Endothelial cell of umbilical vein (primary cell): ENCODE measurements around the gene F5. TPM values are rescaled to one million over a fixed set of nuclear protein-coding genes. Genes with fewer than 3 reads are reported as not detected.

Experiments used
- BruUV-seq: library from RNA; stranded (reverse); fragments of 400-500 nt; replicated peaks from 2 replicates; lab custom pipeline; 2021; lab: Mats Ljungman, UMichigan
- CTCF ChIA-PET: fragments of 300-600, 350-600 bp; sonication (Branson Sonifier 250); formaldehyde crosslinking; loops from one replicate; lab custom pipeline; 2021; ENCODE audit warnings: antibody characterized with exemption, inconsistent platforms; lab: Charles Lee
- POLR2A ChIA-PET: fragments of 300-600, 350-600 bp; sonication (Branson Sonifier 250); formaldehyde crosslinking; loops from one replicate; lab custom pipeline; 2021; ENCODE audit warnings: antibody characterized with exemption, inconsistent platforms; lab: Charles Lee
- DNase-seq: peaks from one replicate; pipeline ENCODE4 v3.0.0-alpha.2; 2011; ENCODE audit warnings: low read depth, low spot score
- FAIRE-seq: peaks from 2 replicates; lab custom pipeline; 2011; peaks lifted over from hg19 to GRCh38; lab: Jason Lieb, UNC
- H2AFZ ChIP-seq: 2 replicates; pipeline ENCODE4 v1.6.0; 2012; ENCODE audit warnings: low read depth, low read length, control low read depth, inconsistent platforms
- H3K27ac ChIP-seq: 2 replicates; pipeline ENCODE4 v1.5.1; 2011; ENCODE audit warnings: low read depth, mild to moderate bottlenecking, control low read depth, low read length, moderate library complexity; ENCODE audit not compliant: insufficient read depth
- H3K27me3 ChIP-seq, 2 experiments: 2 replicates each; pipeline versions ENCODE4 v1.6.0 to v1.6.1; 2011; ENCODE audit warnings: low read length in 2 of 2, mixed read lengths in 1 of 2; ENCODE audit not compliant: control insufficient read depth in 2 of 2, insufficient read depth in 2 of 2
- H3K36me3 ChIP-seq, 2 experiments: 2 replicates in 1 of 2; 3 replicates in 1 of 2; pipeline ENCODE4 v1.5.1; 2011; ENCODE audit warnings: low read length in 2 of 2, mild to moderate bottlenecking in 1 of 2, moderate library complexity in 1 of 2; ENCODE audit not compliant: control insufficient read depth in 2 of 2, insufficient read depth in 2 of 2; ENCODE audit errors: extremely low read depth in 1 of 2
- H3K4me1 ChIP-seq: 3 replicates; pipeline ENCODE4 v1.5.1; 2011; ENCODE audit warnings: mild to moderate bottlenecking, low read length; ENCODE audit not compliant: control insufficient read depth, insufficient read depth; ENCODE audit errors: extremely low read depth
- H3K4me2 ChIP-seq: 2 replicates; pipeline ENCODE4 v1.6.1; 2011; ENCODE audit warnings: low read length, control low read depth, mixed read lengths; ENCODE audit not compliant: insufficient read depth
- H3K4me3 ChIP-seq, 3 experiments: fragments of 200-600 bp in 1 of 3; sonication (generic), shearing (Covaris generic) in 1 of 3; replicated peaks in 1 of 3; 2 replicates each; pipeline ENCODE4 v1.5.1; 2011 to 2016; ENCODE audit warnings: control low read depth in 3 of 3, low read length in 3 of 3, mild to moderate bottlenecking in 2 of 3, inconsistent platforms in 1 of 3, low read depth in 1 of 3, moderate library complexity in 1 of 3; ENCODE audit not compliant: insufficient read depth in 1 of 3
- H3K79me2 ChIP-seq: 2 replicates; pipeline ENCODE4 v1.6.0; 2012; ENCODE audit warnings: low read length, inconsistent platforms; ENCODE audit not compliant: control insufficient read depth, insufficient read depth
- H3K9ac ChIP-seq: replicated peaks from 2 replicates; pipeline ENCODE3; 2011; ENCODE audit warnings: low read length, control low read depth; ENCODE audit not compliant: insufficient read depth; ENCODE audit errors: extremely low read depth
- H3K9me1 ChIP-seq: replicated peaks from 3 replicates; pipeline ENCODE4 v1.6.0; 2011; ENCODE audit warnings: mild to moderate bottlenecking, low read length; ENCODE audit not compliant: control insufficient read depth, insufficient read depth; ENCODE audit errors: extremely low read depth
- H3K9me3 ChIP-seq: replicated peaks from 2 replicates; pipeline ENCODE4 v1.5.1; 2012; ENCODE audit warnings: low read length, inconsistent platforms; ENCODE audit not compliant: control insufficient read depth, insufficient read depth
- H4K20me1 ChIP-seq: replicated peaks from 2 replicates; pipeline ENCODE3; 2011; ENCODE audit warnings: mild to moderate bottlenecking, low read length; ENCODE audit not compliant: control insufficient read depth, insufficient read depth; ENCODE audit errors: extremely low read depth
- CTCF ChIP-seq, 2 donors: IDR thresholded peaks; 1 replicate in 1 of 2; 2 replicates in 1 of 2; pipeline ENCODE4 v1.5.1; 2011; ENCODE audit warnings: low read length in 2 of 2, mild to moderate bottlenecking in 2 of 2, moderate library complexity in 2 of 2, control low read depth in 1 of 2, inconsistent platforms in 1 of 2, low read depth in 1 of 2; ENCODE audit not compliant: insufficient read depth in 1 of 2; ENCODE audit errors: extremely low read depth in 1 of 2
- EZH2 ChIP-seq: IDR thresholded peaks from 2 replicates; pipeline ENCODE4 v1.6.1; 2012; ENCODE audit warnings: borderline replicate concordance, low read depth, mild to moderate bottlenecking, moderate library complexity, low read length, inconsistent platforms; ENCODE audit not compliant: severe bottlenecking
- FOS ChIP-seq: IDR thresholded peaks from 2 replicates; pipeline ENCODE4 v1.6.1; 2011; ENCODE audit warnings: mild to moderate bottlenecking, low read length, moderate library complexity, borderline replicate concordance; ENCODE audit not compliant: insufficient read depth
- GATA2 ChIP-seq: IDR thresholded peaks from 2 replicates; pipeline ENCODE4 v1.7.0; 2011; ENCODE audit warnings: low read depth, mild to moderate bottlenecking, moderate library complexity, mixed read lengths, low read length; ENCODE audit not compliant: insufficient read length, insufficient read depth
- JUN ChIP-seq: IDR thresholded peaks from 2 replicates; pipeline ENCODE4 v1.6.1; 2011; ENCODE audit warnings: borderline replicate concordance, low read depth; ENCODE audit not compliant: insufficient read length, insufficient read depth
- MAX ChIP-seq: IDR thresholded peaks from 2 replicates; pipeline ENCODE4 v1.6.1; 2011; ENCODE audit not compliant: insufficient read depth, insufficient read length
- MYC ChIP-seq: IDR thresholded peaks from one replicate; pipeline ENCODE4 v1.6.1; 2011; ENCODE audit warnings: mild to moderate bottlenecking, low read depth, low read length
- POLR2A ChIP-seq: IDR thresholded peaks from 2 replicates; pipeline ENCODE4 v1.6.1; 2012; ENCODE audit warnings: low read depth, mild to moderate bottlenecking, control low read depth, low read length
- POLR2AphosphoS5 ChIP-seq: IDR thresholded peaks from 2 replicates; pipeline ENCODE4 v1.6.1; 2012; ENCODE audit warnings: low read depth, mild to moderate bottlenecking, control low read depth, low read length, moderate library complexity; ENCODE audit not compliant: insufficient read depth
- dilution Hi-C: fragments of 300-500 bp; cut with MboI; formaldehyde crosslinking; loops from one replicate; pipeline ENCODE4 v1.15.0; 2019; ENCODE audit warnings: low sequenced_read_pairs; ENCODE audit not compliant: extremely low pct_ligation_motif_present
- intact Hi-C: fragments of 100-400 bp; cut with micrococcal nuclease; formaldehyde crosslinking; loops from one replicate; pipeline ENCODE4 v1.10.0; 2022
- polyA plus RNA-seq, 4 experiments: library from polyadenylated mRNA; depleted of rRNA in 3 of 4; stranded (reverse) in 3 of 4; unstranded in 1 of 4; fragments of >200 nt; gene quantifications; 2 replicates each; pipeline versions ENCODE4 v1.2.1 to v1.2.3, GENCODE V29; 2011 to 2012; ENCODE audit warnings: missing spikeins in 1 of 4
- total RNA-seq: library from RNA; stranded (reverse); gene quantifications from 2 replicates; pipeline ENCODE4 v1.2.3, GENCODE V29; 2021

F5 gene
- total and polyA plus RNA-seq, 2 donors (not counting 3 experiments of a cell fraction or from before 2014, with no cell fraction given) = not detected

GRCh38 chr1:169473347-169473746 lies 112.9 kb downstream of the F5 start:
- H3K27me3 ChIP-seq = no peaks in the 10 kb centered on the region
- dilution Hi-C loops = no loop called here
- H2AFZ ChIP-seq = no peak overlapping the region
- no peak overlapping the region for H3K4me2 ChIP-seq
- intact Hi-C loops = loop anchor here (5.0 kb wide), 1 partner anchor 106 kb away; the partner anchor contains the start of genes BLZF1 and NME7
- no peak overlapping the region for H3K27ac ChIP-seq
- peaks cover 0 to 2% of the 10 kb centered on the region in 2 experiments for H3K36me3 ChIP-seq
- H3K9me3 ChIP-seq = no peaks in the 10 kb centered on the region
- no peaks in the 10 kb centered on the region for H4K20me1 ChIP-seq
- ChIA-PET POLR2A (no interaction called here), CTCF (interaction anchor here (0.6 to 1.3 kb wide), 2 partner anchors 13 to 36 kb away, joined by 3 read pairs; no protein-coding TSS in a partner anchor)
- TF ChIP-seq JUN = no peak
- no peak for TF ChIP-seq CTCF (IDR thresholded peaks at IDR 0.05; ENCODE audit: extremely low read depth in 1 of 2, insufficient read depth in 1 of 2, low read depth in 1 of 2, low read length in 2 of 2)
- no peak for TF ChIP-seq POLR2A
- no peak for TF ChIP-seq POLR2AphosphoS5
- TF ChIP-seq GATA2 = no peak
- TF ChIP-seq FOS = no peak
- TF ChIP-seq MYC = no peak
- TF ChIP-seq MAX = no peak
- no peak for TF ChIP-seq EZH2
- no peaks in the 10 kb centered on the region for H3K79me2 ChIP-seq
- no peaks in the 10 kb centered on the region for H3K9me1 ChIP-seq
- no peak overlapping the region for H3K4me3 ChIP-seq
- no peak overlapping the region for H3K9ac ChIP-seq
- no TSS peak for BruUV-seq
- no peaks in the 10 kb centered on the region for H3K4me1 ChIP-seq
- FAIRE-seq (no peak), DNase-seq (no peak)
